WI38 (cell line): Measurements from ENCODE around the gene LRMDA.

Source experiments
- H3K4me3 ChIP-seq: 2 replicates; pipeline ENCODE4 v1.5.1; 2011; ENCODE audit warnings: low read depth, mild to moderate bottlenecking, control low read depth, low read length
- TF ChIP-seq, protein P1 (sequence below): IDR thresholded peaks from 2 replicates; pipeline ENCODE4 v1.5.1; 2012; ENCODE audit warnings: low read depth, mild to moderate bottlenecking, control low read depth, low read length

The LRMDA gene

DNA sequence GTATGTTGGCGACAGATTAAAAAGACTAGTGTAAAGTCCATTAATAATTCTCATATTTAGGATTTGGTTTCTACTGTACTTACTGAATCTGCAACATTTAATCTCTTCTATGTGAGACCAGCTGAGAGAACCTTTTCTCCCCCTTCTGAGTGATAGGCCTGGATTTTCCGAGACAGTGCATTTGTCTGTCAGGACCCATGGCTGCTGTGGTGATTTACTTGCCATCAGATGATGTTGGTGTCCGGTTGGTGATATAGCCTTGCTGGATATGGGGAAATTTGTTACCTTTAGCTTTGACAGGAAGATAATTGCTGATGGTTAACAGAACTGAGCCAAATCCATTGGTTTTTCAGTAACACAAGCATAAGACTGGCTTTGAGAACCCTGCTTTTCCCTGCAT, 517.2 kb downstream of the LRMDA start:
- H3K4me3 ChIP-seq = no peak overlapping the region
- TF ChIP-seq, protein P1, sequence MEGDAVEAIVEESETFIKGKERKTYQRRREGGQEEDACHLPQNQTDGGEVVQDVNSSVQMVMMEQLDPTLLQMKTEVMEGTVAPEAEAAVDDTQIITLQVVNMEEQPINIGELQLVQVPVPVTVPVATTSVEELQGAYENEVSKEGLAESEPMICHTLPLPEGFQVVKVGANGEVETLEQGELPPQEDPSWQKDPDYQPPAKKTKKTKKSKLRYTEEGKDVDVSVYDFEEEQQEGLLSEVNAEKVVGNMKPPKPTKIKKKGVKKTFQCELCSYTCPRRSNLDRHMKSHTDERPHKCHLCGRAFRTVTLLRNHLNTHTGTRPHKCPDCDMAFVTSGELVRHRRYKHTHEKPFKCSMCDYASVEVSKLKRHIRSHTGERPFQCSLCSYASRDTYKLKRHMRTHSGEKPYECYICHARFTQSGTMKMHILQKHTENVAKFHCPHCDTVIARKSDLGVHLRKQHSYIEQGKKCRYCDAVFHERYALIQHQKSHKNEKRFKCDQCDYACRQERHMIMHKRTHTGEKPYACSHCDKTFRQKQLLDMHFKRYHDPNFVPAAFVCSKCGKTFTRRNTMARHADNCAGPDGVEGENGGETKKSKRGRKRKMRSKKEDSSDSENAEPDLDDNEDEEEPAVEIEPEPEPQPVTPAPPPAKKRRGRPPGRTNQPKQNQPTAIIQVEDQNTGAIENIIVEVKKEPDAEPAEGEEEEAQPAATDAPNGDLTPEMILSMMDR = no peak

DNA sequence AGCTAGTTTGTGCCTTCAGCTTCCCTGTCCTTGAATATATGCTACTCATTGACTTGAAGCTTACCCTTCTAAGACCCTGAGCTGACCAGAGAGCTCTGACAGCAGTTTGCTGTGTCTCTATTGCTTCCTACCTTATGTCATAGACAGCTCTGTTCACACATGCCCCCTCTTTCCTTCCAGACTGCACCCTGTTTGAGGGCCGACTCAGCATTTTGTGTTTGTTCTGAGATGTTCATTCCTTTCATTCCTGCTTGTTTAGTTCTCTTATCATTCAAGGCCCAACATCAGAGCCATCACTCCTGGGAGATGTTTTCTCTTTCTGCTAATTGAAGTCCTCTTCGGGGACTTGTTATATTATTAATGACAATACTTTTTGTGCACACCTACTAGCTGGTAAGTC, 518.9 kb downstream of the LRMDA start:
- H3K4me3 ChIP-seq = no peak overlapping the region
- TF ChIP-seq, protein P1 = no peak

DNA sequence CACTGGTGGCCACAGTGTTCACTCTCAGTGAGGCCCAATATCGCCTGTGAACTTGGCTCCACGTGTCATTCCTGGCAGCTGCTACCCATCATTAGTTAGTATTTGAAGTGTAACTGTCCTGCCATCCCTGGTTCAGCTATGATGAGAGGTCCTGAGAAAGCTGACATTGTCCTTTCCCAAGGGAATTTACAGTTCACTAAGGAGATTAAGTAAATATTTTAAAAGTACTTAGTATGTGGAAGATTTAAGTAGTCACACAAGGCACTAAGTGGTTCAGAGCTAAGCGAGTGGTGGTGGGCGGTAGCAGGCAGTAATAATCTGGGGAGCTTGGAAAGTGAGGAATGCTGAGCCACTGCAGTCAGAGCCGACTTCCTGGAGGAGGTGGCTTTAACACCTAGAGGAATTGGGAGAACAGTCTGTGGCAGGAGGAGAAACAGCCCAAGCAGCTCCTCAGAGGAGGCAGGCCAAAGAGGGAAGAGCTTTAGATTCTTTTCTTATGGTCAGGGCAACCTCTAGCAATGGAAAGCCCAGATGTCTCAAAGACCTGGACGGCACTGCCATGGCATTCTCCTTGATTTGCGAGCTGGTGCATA, 519.7 kb downstream of the LRMDA start:
- H3K4me3 ChIP-seq = no peak overlapping the region
- TF ChIP-seq, protein P1 = no peak

DNA sequence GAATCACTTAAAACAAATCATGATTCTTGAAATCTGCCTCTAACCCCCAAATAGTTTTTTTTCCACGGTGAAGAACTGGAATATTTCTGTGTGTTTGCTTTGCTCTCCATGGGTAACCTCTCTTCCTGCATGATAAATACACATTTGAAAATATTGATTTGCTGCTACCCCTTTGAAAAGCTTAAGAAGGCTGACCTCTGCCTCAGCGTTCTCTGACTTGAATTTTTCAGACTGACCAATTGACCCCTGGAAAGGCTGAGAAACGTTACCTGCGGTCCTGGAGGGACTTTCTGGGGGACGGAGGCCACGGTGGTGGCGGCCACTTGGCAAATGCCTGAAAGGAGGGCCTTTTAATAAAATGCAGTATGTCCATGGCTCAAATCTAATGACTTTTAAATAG, 520.2 kb downstream of the LRMDA start:
- TF ChIP-seq, protein P1 = no peak
- H3K4me3 ChIP-seq = no peak overlapping the region

DNA sequence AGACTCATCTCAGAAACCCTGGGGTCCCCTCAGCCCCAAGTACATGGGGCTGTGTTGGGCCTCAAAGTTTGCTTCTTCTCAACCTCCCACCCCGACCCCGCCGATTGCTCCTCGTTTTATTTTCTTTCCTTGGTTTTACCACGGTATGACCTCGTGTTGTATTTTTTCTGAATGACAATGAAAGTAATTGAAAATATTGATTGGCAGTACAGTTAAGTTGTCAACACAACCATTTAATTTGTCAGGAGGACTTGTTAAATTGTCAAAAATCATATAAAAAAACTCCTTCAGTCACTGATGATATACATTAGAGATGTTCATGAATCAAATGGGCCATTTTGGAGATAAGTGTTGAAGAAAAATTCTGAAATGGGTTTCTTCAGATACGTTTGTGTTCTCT, 520.7 kb downstream of the LRMDA start:
- TF ChIP-seq, protein P1 = no peak
- no peak overlapping the region for H3K4me3 ChIP-seq

DNA sequence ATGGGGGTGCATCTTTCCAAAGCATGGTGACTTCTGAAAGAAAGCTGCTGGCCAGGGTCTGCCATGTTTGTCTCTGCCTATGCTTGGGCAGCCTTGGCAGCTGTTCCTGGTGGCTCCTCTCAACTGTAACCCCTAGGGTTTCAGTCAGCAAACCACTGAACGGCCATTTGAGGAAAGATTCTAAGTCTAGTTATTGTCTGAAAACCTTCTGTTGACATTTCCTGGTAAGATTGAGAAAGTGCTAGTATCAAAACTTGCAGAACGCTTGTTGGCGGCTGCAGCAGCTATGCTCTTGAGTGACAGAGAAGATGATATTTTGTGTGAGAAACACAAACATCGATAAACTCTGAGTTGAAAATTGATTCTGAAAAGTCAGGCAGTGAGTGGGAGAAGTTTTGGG, 523.1 kb downstream of the LRMDA start:
- H3K4me3 ChIP-seq = no peak overlapping the region
- TF ChIP-seq, protein P1 = no peak

DNA sequence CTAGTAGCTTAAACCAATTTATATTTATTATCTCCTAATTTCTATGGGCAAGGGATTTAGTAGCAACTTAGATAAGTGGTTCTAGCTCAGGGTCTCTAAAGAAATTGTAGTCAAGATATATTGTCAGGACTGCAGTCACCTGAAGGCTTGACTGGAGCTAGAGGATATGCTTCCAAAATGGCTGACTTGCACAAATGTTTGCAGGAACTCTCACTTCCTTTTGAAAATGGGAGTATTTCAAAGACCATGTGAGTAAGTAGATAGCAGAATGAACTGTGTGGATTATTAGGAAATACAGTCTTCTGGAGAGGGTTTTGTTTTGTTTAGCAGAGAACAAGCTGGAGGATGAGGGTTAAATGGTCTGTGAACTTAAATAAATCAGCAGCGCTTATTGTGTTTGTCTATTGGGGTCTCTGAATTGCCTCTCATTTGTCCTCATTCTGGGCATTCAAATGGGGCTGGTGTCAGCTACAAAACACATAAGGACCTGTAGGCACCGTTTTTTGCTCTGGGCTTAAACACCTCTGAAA, 524.6 kb downstream of the LRMDA start:
- no peak overlapping the region for H3K4me3 ChIP-seq
- TF ChIP-seq, protein P1 = no peak
